Measurements from ENCODE around the gene SLC22A23.

- TF ChIP-seq CTCF (conservative IDR thresholded peaks at IDR 0.05 in 1 of 2, IDR thresholded peaks at IDR 0.05 in 1 of 2; ENCODE audit: extremely low read depth in 1 of 2, insufficient read depth in 1 of 2, low read depth in 1 of 2, low read length in 2 of 2) = no peak
- TF ChIP-seq EZH2 (IDR thresholded peaks at IDR 0.05; ENCODE audit: borderline replicate concordance, low read length) = no peak
Observed at GRCh38 chr6:3240595-3240994, 216.3 kb downstream of the SLC22A23 start.

Measured in mammary epithelial cell (primary cell).